Spleen (tissue), 7 donors: ENCODE data around the gene KRT77.

ENCODE experiments used
- POLR2A ChIP-seq, 3 donors: fragments of 450-650 bp; IDR thresholded peaks; one replicate each; pipeline ENCODE4 v1.5.1; 2017; ENCODE audit warnings: antibody characterized with exemption in 3 of 3, mild to moderate bottlenecking in 1 of 3
- POLR2AphosphoS5 ChIP-seq, 3 donors: sonication (generic); formaldehyde crosslinking; IDR thresholded peaks; one replicate each; pipeline ENCODE4 v1.5.1; 2017; ENCODE audit warnings: antibody characterized with exemption in 3 of 3
- TF ChIP-seq, protein P1 (sequence below), 11 experiments: fragments of 200-600 bp in 7 of 11; fragments of 450-650 bp in 4 of 11; sonication (generic) in 4 of 11; IDR thresholded peaks in 8 of 11; conservative IDR thresholded peaks in 3 of 11; 1 replicate in 7 of 11; 2 replicates in 4 of 11; pipeline versions ENCODE4 v1.4.0 to v1.8.0; 2016 to 2021; ENCODE audit warnings: antibody characterized with exemption in 11 of 11, inconsistent platforms in 4 of 11, mild to moderate bottlenecking in 1 of 11
- donor health status: DM: no; HTN: no; CAD: no; lungs with moderate emphysema.
- donor health status: DM: no; HTN: no; CAD: no.
- donor health status: DM: no; HTN: no; CAD: no.

DNA sequence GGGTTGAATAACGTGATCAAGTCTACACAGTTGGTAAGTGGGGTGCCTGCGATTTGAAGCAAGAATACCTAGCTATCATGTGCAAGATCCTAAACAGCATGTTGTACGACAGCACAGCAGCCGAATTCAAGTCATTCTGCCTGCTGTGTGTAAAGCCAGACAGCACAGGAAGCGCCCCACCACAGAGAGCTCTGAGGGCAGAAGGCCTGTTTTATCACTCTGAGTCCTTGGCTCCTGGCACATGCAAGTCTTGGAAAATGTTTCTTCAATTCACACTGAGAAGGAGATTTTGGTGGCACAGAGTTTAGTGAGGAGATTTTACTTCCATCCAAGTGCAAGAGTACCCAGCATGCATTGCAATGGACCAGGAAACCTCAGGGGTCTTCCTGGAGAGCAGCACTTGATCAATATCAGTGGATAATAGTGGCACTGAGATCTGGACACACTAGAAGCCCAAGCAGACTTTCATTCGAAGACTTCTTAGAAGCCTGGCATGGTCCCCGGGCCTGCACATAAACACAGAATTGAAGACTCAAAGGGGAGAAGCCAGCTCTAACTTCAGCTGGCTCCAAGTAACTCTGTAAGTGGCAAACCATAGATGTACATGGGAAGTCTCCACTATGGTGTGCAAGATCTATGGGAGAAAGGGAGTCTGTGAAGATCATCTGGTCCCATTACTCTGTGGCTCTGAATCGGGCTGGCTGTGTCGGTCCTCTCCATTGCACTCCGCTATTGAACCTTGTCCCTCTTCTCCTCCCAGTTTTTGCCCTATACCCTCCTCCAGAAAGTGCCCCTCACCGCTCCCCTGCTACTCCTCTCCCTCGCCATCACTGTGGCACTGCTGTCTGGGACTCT, 21.6 kb downstream of the KRT77 start:
- TF ChIP-seq, protein P1, sequence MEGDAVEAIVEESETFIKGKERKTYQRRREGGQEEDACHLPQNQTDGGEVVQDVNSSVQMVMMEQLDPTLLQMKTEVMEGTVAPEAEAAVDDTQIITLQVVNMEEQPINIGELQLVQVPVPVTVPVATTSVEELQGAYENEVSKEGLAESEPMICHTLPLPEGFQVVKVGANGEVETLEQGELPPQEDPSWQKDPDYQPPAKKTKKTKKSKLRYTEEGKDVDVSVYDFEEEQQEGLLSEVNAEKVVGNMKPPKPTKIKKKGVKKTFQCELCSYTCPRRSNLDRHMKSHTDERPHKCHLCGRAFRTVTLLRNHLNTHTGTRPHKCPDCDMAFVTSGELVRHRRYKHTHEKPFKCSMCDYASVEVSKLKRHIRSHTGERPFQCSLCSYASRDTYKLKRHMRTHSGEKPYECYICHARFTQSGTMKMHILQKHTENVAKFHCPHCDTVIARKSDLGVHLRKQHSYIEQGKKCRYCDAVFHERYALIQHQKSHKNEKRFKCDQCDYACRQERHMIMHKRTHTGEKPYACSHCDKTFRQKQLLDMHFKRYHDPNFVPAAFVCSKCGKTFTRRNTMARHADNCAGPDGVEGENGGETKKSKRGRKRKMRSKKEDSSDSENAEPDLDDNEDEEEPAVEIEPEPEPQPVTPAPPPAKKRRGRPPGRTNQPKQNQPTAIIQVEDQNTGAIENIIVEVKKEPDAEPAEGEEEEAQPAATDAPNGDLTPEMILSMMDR (IDR thresholded peaks at IDR 0.05 in 8 of 11, conservative IDR thresholded peaks at IDR 0.05 in 3 of 11), result no peak
- TF ChIP-seq POLR2A (IDR thresholded peaks at IDR 0.05) (no peak), POLR2AphosphoS5 (IDR thresholded peaks at IDR 0.05) (no peak)
